Left ventricle myocardium inferior (tissue), 1 donor: Measurements from ENCODE around the gene GAPDHS. TPM values are rescaled to one million over a fixed set of nuclear protein-coding genes. Genes with fewer than 3 reads are reported as not detected.
A peak's percentile ranks its signal among the peaks of the same experiment; 100 is the strongest.

Experiments
- DNase-seq: peaks from one replicate; pipeline ENCODE4 v3.0.0-alpha.2; 2020
- H3K27ac ChIP-seq: fragments of 200-600 bp; replicated peaks from 2 replicates; pipeline ENCODE4 v1.8.0; 2021
- H3K27me3 ChIP-seq: fragments of 200-600 bp; 2 replicates; pipeline ENCODE4 v1.8.0; 2021; ENCODE audit warnings: low read depth
- H3K36me3 ChIP-seq: fragments of 200-600 bp; 2 replicates; pipeline ENCODE4 v1.8.0; 2021
- H3K4me1 ChIP-seq: fragments of 200-600 bp; 2 replicates; pipeline ENCODE4 v1.8.0; 2021
- H3K4me3 ChIP-seq: fragments of 200-600 bp; 2 replicates; pipeline ENCODE4 v1.8.0; 2021; ENCODE audit warnings: mild to moderate bottlenecking, moderate library complexity
- H3K9me3 ChIP-seq: fragments of 200-600 bp; replicated peaks from 2 replicates; pipeline ENCODE4 v1.8.0; 2021
- intact Hi-C: fragments of 100-400 bp; cut with micrococcal nuclease; formaldehyde crosslinking; loops from one replicate; pipeline ENCODE4 v1.11.0; 2022
- total RNA-seq: library from RNA; stranded (reverse); fragmentation: NEBNext Ultra II Directional; extraction: Animal tissue kit (Norgen Biotek cat#: 25700); gene quantifications from one replicate; pipeline ENCODE4 v1.2.1, GENCODE V29; 2021
- TF ChIP-seq, protein P1 (sequence below): fragments of 200-600 bp; IDR thresholded peaks from 2 replicates; pipeline ENCODE4 v1.8.0; 2021; ENCODE audit warnings: antibody characterized with exemption, mild to moderate bottlenecking, borderline replicate concordance
- donor health status: DM: no; HTN: yes; CAD: no; lungs with severe emphysema.

The GAPDHS gene
- total RNA-seq, 1 donor from 2014 or later, result not detected

- Histone ChIP-seq H3K27ac (no peak overlapping the region), H3K4me1 (peaks cover 35% of the 10 kb centered on the region), H3K9me3 (no peaks in the 10 kb centered on the region), H3K4me3 (peak overlapping the region; percentile 84), H3K27me3 (no peaks in the 10 kb centered on the region), H3K36me3 (peaks cover 12% of the 10 kb centered on the region)
- intact Hi-C loops, result no loop called here
- TF ChIP-seq, protein P1, sequence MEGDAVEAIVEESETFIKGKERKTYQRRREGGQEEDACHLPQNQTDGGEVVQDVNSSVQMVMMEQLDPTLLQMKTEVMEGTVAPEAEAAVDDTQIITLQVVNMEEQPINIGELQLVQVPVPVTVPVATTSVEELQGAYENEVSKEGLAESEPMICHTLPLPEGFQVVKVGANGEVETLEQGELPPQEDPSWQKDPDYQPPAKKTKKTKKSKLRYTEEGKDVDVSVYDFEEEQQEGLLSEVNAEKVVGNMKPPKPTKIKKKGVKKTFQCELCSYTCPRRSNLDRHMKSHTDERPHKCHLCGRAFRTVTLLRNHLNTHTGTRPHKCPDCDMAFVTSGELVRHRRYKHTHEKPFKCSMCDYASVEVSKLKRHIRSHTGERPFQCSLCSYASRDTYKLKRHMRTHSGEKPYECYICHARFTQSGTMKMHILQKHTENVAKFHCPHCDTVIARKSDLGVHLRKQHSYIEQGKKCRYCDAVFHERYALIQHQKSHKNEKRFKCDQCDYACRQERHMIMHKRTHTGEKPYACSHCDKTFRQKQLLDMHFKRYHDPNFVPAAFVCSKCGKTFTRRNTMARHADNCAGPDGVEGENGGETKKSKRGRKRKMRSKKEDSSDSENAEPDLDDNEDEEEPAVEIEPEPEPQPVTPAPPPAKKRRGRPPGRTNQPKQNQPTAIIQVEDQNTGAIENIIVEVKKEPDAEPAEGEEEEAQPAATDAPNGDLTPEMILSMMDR, result no peak
- no peak for DNase-seq
These were observed 13.3 kb downstream of the GAPDHS start for GRCh38 chr19:35546532-35546931.

DNA sequence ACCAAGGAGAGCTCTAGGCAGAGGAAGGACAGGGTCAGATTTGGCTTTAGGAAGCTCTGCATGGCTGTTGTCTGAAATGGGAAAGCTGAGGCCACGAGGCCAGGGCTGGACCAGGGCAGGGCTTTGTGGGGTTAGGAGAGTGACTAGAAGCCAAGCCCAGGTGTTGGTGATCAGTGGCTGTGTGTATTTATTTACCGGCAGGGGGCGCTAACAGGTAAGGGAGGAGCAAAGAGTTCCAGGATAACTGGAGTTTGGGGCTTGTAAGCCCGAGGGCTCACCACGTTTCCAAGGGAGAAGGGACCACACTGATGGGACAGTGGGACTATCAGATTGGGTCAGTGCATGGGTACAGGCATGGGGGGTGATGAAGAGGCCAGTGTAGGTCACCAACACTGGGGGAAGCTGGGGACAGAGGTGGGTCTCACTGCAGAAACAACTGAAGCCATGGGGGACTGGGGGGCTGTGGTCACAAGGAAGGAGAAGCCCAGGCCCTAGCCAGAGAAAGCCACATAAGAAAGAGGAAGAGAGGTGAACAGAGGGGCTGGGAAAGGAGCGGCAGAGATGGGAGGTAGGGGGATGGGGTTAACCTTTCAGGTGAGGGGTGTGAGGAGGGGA, 16.0 kb downstream of the GAPDHS start:
- Histone ChIP-seq H3K27me3 (no peaks in the 10 kb centered on the region), H3K9me3 (no peaks in the 10 kb centered on the region), H3K27ac (no peak overlapping the region), H3K4me3 (no peak overlapping the region), H3K4me1 (peaks cover 30% of the 10 kb centered on the region), H3K36me3 (peaks cover 12% of the 10 kb centered on the region)
- intact Hi-C loops, result no loop called here
- no peak for DNase-seq
- TF ChIP-seq, protein P1, result peak; percentile 79

DNA sequence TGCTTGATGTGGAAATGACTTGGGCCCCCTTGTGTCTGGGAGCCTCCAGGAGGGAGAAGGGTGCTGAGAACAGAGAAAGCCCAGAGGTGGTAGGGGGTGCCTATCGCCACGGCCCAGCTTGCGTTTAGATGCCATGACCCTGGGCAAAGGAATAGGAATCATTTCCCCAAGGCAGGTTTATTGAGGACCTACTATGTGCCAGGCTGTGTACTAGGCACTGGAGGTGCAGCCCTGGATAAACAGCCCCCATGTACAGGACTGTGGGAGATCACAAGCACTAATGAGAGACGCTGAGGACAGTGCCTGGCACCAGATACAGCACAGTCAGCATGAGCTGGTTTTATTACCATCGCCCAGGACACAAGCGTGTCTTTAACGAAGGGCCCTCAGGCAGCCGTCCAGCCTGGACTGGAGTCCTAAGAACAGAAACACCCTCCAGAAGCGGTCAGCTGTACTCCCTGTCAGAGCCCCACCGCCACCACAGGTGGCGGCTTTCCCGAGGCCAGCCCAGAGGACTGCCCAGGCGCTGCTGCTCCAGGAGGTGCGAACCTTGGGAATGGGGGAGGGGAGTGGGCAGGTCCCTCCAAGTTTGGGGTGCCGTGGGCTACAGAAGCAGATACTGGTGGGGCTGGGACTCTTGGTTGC, 16.7 kb downstream of the GAPDHS start:
- intact Hi-C loops, result no loop called here
- Histone ChIP-seq H3K4me3 (no peak overlapping the region), H3K9me3 (no peaks in the 10 kb centered on the region), H3K4me1 (peaks cover 23% of the 10 kb centered on the region), H3K27me3 (peaks cover 3% of the 10 kb centered on the region), H3K36me3 (peaks cover 12% of the 10 kb centered on the region), H3K27ac (no peak overlapping the region)
- no peak for DNase-seq
- TF ChIP-seq, protein P1, result no peak

- Histone ChIP-seq H3K9me3 (no peaks in the 10 kb centered on the region), H3K27me3 (peaks cover 16% of the 10 kb centered on the region), H3K36me3 (peaks cover 12% of the 10 kb centered on the region), H3K27ac (no peak overlapping the region), H3K4me3 (no peak overlapping the region), H3K4me1 (peaks cover 11% of the 10 kb centered on the region)
- intact Hi-C loops, result no loop called here
- TF ChIP-seq, protein P1, result no peak
- no peak for DNase-seq
These were observed 18.0 kb downstream of the GAPDHS start for GRCh38 chr19:35551091-35551810.

DNA sequence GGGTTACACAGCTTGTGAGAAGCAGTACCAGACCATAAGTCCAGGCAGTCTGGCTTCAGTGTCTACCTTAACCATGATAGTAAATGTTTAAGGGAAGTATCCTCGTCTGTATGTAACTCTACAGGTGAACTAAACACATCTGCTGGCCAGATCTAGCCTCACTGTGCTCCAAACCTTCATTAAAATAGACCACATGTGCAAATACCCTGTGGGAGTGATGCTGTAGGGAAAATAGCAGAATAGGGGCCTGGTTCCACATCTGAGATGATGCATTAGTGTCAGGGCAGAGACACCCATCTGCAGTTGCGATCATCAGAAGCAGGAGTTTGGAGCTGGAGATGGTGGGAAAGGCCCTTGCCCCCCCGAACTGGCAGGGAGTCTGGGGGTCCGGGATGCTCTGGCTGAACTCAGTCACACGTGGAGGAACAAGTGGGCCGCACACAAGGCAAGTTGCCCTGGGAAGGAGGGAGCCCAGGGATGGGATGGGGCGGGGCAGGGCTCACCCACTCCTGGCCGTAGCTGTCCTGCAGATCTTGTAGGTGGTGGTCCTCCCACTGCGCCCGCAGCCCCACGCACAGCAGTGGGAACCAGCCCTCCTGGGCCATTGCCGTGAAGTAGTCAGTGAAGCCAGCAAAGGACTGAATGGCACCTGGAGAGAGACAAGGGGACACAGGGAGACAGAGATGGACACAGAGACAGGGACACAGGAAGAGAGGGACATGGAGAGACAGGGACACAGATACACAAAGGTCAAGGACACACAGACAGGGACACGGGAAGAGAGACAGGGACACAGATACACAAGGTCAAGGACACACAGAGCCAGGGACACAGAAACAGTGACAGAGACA, 19.5 kb downstream of the GAPDHS start:
- no peak for DNase-seq

More for the DNA sequence above, 19.5 kb downstream of the GAPDHS start:
- H3K4me3 ChIP-seq, result no peak overlapping the region
- intact Hi-C loops, result no loop called here
- peaks cover 4% of the 10 kb centered on the region for H3K4me1 ChIP-seq
- H3K9me3 ChIP-seq, result no peaks in the 10 kb centered on the region
- no peaks in the 10 kb centered on the region for H3K36me3 ChIP-seq
- no peak overlapping the region for H3K27ac ChIP-seq
- TF ChIP-seq, protein P1, result no peak
- peaks cover 31% of the 10 kb centered on the region for H3K27me3 ChIP-seq
